Natural killer cell (primary cell): ENCODE results near the gene GMPR. TPM values are rescaled to one million over a fixed set of nuclear protein-coding genes. Genes with fewer than 3 reads are reported as not detected.

Experiments
- ATAC-seq, 3 donors: fragments of 150-1000 bp in 2 of 3; fragments of 200-7000 bp in 1 of 3; cut with Tn5 transposase; 1 replicate in 1 of 3; 2 replicates in 2 of 3; pipeline ENCODE4 v1.10.0; 2021; ENCODE audit warnings: mild to moderate bottlenecking in 2 of 3, moderate library complexity in 2 of 3
- DNase-seq, 2 donors: peaks; one replicate each; pipeline versions ENCODE4 v3.0.0 to v3.0.0-alpha.2; 2013 to 2021; ENCODE audit warnings: mixed read lengths in 1 of 2
- H3K27ac ChIP-seq: one replicate; pipeline ENCODE4 v1.5.1; 2013; ENCODE audit warnings: mild to moderate bottlenecking, low read length
- H3K27me3 ChIP-seq: one replicate; pipeline ENCODE4 v1.6.1; 2013; ENCODE audit warnings: low read length; ENCODE audit not compliant: control insufficient read depth, insufficient read depth
- H3K36me3 ChIP-seq: one replicate; pipeline ENCODE4 v1.6.1; 2013; ENCODE audit warnings: low read length; ENCODE audit not compliant: control insufficient read depth, insufficient read depth
- H3K4me1 ChIP-seq: one replicate; pipeline ENCODE4 v1.6.1; 2013; ENCODE audit warnings: low read length; ENCODE audit not compliant: control insufficient read depth, insufficient read depth
- H3K4me3 ChIP-seq: one replicate; pipeline ENCODE4 v1.5.1; 2013; ENCODE audit warnings: low read length
- H3K9me3 ChIP-seq: one replicate; pipeline ENCODE4 v1.6.1; 2013; ENCODE audit warnings: low read length; ENCODE audit not compliant: control insufficient read depth, insufficient read depth
- H3K27ac Mint-ChIP-seq, 2 donors: one replicate each; pipeline ENCODE4 v1.8.0; 2022; ENCODE audit warnings: mild to moderate bottlenecking in 2 of 2, mixed read lengths in 2 of 2, moderate library complexity in 1 of 2
- H3K27me3 Mint-ChIP-seq, 2 donors: one replicate each; pipeline ENCODE4 v1.8.0; 2022; ENCODE audit warnings: low read depth in 2 of 2, mixed read lengths in 2 of 2
- H3K36me3 Mint-ChIP-seq: one replicate; pipeline ENCODE4 v1.8.0; 2022; ENCODE audit warnings: mixed read lengths
- H3K4me1 Mint-ChIP-seq, 2 donors: one replicate each; pipeline ENCODE4 v1.8.0; 2022; ENCODE audit warnings: mixed read lengths in 2 of 2
- H3K4me3 Mint-ChIP-seq: one replicate; pipeline ENCODE4 v1.8.0; 2022; ENCODE audit warnings: mild to moderate bottlenecking, moderate library complexity, mixed read lengths
- H3K9me3 Mint-ChIP-seq, 2 donors: one replicate each; pipeline ENCODE4 v1.8.0; 2022; ENCODE audit warnings: mixed read lengths in 2 of 2
- WGBS: methylation state at CpG from one replicate; pipeline ENCODE4 v1.1.7; 2013; ENCODE audit warnings: missing lambda C conversion rate; ENCODE audit not compliant: insufficient coverage; 5-methylcytosine and 5-hydroxymethylcytosine counted together
- intact Hi-C: fragments of 100-400 bp; cut with micrococcal nuclease; formaldehyde crosslinking; loops from one replicate; pipeline ENCODE4 v1.14.2; 2022
- total RNA-seq, 4 donors: library from RNA; stranded (reverse); fragments of 120-200 nt in 1 of 4; gene quantifications; one replicate each; pipeline versions ENCODE4 v1.2.3 to v1.2.4, GENCODE V29; 2013 to 2022
- TF ChIP-seq, protein P1 (sequence below): fragments of 200-600 bp; IDR thresholded peaks from one replicate; pipeline ENCODE4 v1.8.0; 2022; ENCODE audit warnings: antibody characterized with exemption

The GMPR gene
- total RNA-seq, 3 donors from 2014 or later (not counting 1 experiment from before 2014, with no cell fraction given): 0.95 to 3.4 (median 3.2) TPM

GRCh38 chr6:16228709-16229665 is 9.4 kb upstream of the GMPR start:
- Mint-ChIP-seq H3K4me3 (no peak overlapping the region), H3K36me3 (no peaks in the 10 kb centered on the region), H3K9me3 (no peaks in the 10 kb centered on the region), H3K27ac (no peak overlapping the region), H3K27me3 (peaks cover 7 to 13% of the 10 kb centered on the region in 2 donors), H3K4me1 (no peaks in the 10 kb centered on the region)
- Histone ChIP-seq H3K27ac (no peak overlapping the region), H3K9me3 (no peaks in the 10 kb centered on the region), H3K4me1 (no peaks in the 10 kb centered on the region), H3K4me3 (no peak overlapping the region), H3K36me3 (no peaks in the 10 kb centered on the region), H3K27me3 (peaks cover 4% of the 10 kb centered on the region)
- 76% methylated on average over 19 of the region's 20 CpGs for WGBS
- intact Hi-C loops: no loop called here
- DNase-seq (no peak), ATAC-seq (no peak)
- TF ChIP-seq, protein P1, sequence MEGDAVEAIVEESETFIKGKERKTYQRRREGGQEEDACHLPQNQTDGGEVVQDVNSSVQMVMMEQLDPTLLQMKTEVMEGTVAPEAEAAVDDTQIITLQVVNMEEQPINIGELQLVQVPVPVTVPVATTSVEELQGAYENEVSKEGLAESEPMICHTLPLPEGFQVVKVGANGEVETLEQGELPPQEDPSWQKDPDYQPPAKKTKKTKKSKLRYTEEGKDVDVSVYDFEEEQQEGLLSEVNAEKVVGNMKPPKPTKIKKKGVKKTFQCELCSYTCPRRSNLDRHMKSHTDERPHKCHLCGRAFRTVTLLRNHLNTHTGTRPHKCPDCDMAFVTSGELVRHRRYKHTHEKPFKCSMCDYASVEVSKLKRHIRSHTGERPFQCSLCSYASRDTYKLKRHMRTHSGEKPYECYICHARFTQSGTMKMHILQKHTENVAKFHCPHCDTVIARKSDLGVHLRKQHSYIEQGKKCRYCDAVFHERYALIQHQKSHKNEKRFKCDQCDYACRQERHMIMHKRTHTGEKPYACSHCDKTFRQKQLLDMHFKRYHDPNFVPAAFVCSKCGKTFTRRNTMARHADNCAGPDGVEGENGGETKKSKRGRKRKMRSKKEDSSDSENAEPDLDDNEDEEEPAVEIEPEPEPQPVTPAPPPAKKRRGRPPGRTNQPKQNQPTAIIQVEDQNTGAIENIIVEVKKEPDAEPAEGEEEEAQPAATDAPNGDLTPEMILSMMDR: no peak

DNA sequence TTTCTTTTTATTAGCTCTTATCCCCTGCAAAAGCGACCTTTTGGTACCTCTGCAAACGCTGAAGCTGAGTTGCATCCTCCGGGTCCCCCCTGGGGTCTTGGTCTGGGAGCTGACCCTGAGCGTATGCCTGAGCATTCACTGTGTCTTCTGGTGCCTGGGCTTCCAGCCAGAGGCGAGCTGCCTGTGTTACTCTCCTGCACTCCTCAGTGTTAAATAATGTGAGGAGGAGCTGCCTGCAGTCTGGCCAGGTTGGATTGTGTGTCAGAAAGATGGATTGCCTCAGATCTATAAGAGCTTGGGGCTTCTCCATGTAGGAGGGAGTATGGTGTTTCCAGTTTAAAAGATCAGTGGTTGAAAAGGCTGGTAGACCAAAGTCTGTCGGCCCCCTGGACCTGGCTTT is 8.7 kb upstream of the GMPR start:
- H3K4me3 Mint-ChIP-seq: no peak overlapping the region
- H3K9me3 Mint-ChIP-seq: no peaks in the 10 kb centered on the region
- H3K36me3 Mint-ChIP-seq: no peaks in the 10 kb centered on the region
- H3K4me1 Mint-ChIP-seq: no peaks in the 10 kb centered on the region
- 83% methylated on average over 6 of the region's 6 CpGs for WGBS
- TF ChIP-seq, protein P1: no peak
- no peak overlapping the region for H3K27ac Mint-ChIP-seq
- Histone ChIP-seq H3K4me1 (no peaks in the 10 kb centered on the region), H3K9me3 (no peaks in the 10 kb centered on the region), H3K4me3 (no peak overlapping the region), H3K27me3 (peaks cover 4% of the 10 kb centered on the region), H3K36me3 (no peaks in the 10 kb centered on the region), H3K27ac (no peak overlapping the region)
- intact Hi-C loops: no loop called here
- DNase-seq (no peak), ATAC-seq (no peak)
- peaks cover 10 to 13% of the 10 kb centered on the region in 2 donors for H3K27me3 Mint-ChIP-seq

DNA sequence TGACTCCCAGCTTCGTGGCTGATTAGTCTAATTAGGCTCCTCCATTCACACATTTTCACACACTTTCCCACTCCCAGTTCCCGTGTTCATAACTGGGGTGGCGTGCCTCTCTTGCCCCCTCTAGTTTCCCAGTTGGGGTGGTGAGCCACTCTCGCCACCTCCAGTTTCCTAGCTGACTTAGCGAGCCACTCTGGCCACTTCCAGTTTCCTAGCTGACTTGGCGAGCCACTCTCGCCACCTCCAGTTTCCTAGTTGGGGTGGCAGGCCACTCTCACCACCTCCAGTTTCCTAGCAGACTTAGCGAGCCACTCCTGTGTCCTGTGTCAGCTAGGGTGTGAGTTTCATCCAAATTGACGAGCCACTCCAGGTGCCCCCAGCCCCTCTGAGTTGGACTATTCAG is 7.4 kb upstream of the GMPR start:
- H3K27ac Mint-ChIP-seq: no peak overlapping the region
- ATAC-seq: no peak
- peaks cover 0 to under 1% of the 10 kb centered on the region in 2 donors for H3K4me1 Mint-ChIP-seq
- 65% methylated on average over 9 of the region's 9 CpGs for WGBS
- DNase-seq: no peak
- TF ChIP-seq, protein P1: no peak
- Histone ChIP-seq H3K36me3 (no peaks in the 10 kb centered on the region), H3K27ac (no peak overlapping the region), H3K9me3 (no peaks in the 10 kb centered on the region), H3K4me3 (no peak overlapping the region), H3K4me1 (no peaks in the 10 kb centered on the region), H3K27me3 (peaks cover 4% of the 10 kb centered on the region)
- H3K9me3 Mint-ChIP-seq: no peaks in the 10 kb centered on the region
- H3K27me3 Mint-ChIP-seq: peaks cover 15 to 23% of the 10 kb centered on the region in 2 donors
- intact Hi-C loops: no loop called here
- no peaks in the 10 kb centered on the region for H3K36me3 Mint-ChIP-seq
- no peak overlapping the region for H3K4me3 Mint-ChIP-seq
